Activated T-cell treated with anti-CD3 and anti-CD28 coated beads, Interleukin-2, amount 50 U/mL, for 24 hours (primary cell): ENCODE results near the gene XAGE3.
"Not testable (repeated sequence)": the region's sequence is repeated elsewhere in the genome, so short reads cannot be mapped to it uniquely, and the experiment has no call there.

Experiments
- DNase-seq: peaks from one replicate; pipeline ENCODE4 v3.0.0-alpha.2; 2020
- H3K27ac Mint-ChIP-seq: 2 replicates; pipeline ENCODE4 v1.8.0; 2020; ENCODE audit warnings: mild to moderate bottlenecking, mixed read lengths
- H3K27me3 Mint-ChIP-seq: 2 replicates; pipeline ENCODE4 v1.8.0; 2020; ENCODE audit warnings: mixed read lengths
- H3K36me3 Mint-ChIP-seq: 2 replicates; pipeline ENCODE4 v1.8.0; 2020; ENCODE audit warnings: low read depth, mixed read lengths
- H3K4me1 Mint-ChIP-seq: 2 replicates; pipeline ENCODE4 v1.8.0; 2020; ENCODE audit warnings: low read depth, mixed read lengths
- H3K4me3 Mint-ChIP-seq: 2 replicates; pipeline ENCODE4 v1.8.0; 2020; ENCODE audit warnings: mild to moderate bottlenecking, moderate library complexity, mixed read lengths
- H3K9me3 Mint-ChIP-seq: 2 replicates; pipeline ENCODE4 v1.8.0; 2020; ENCODE audit warnings: mixed read lengths

The XAGE3 gene

GRCh38 chrX:52867610-52868348 lies at the start of gene XAGE3:
TSS of gene XAGE3 (minus strand) at chrX:52868083. CDS start at chrX:52867133, 950 bp downstream.
- Mint-ChIP-seq H3K9me3 (no peaks in the 10 kb centered on the region), H3K27ac (no peak within 1 kb of the TSS), H3K36me3 (no peaks in the 10 kb centered on the region), H3K4me1 (no peaks in the 10 kb centered on the region), H3K4me3 (no peak within 1 kb of the TSS), H3K27me3 (peaks cover 65% of the 10 kb centered on the region)
- DNase-seq, result no peak

GRCh38 chrX:52914704-52915103 lies 46.8 kb upstream of the XAGE3 start:
- not testable (repeated sequence) for H3K4me1 Mint-ChIP-seq, H3K36me3 Mint-ChIP-seq, H3K4me3 Mint-ChIP-seq

GRCh38 chrX:52913681-52914080 lies 45.8 kb upstream of the XAGE3 start:
- H3K4me1 Mint-ChIP-seq, H3K9me3 Mint-ChIP-seq, H3K27ac Mint-ChIP-seq, H3K4me3 Mint-ChIP-seq, DNase-seq, H3K27me3 Mint-ChIP-seq, H3K36me3 Mint-ChIP-seq: not testable (repeated sequence)

More at GRCh38 chrX:52914704-52915103, 46.8 kb upstream of the XAGE3 start:
- H3K27ac Mint-ChIP-seq, DNase-seq, H3K9me3 Mint-ChIP-seq, H3K27me3 Mint-ChIP-seq: not testable (repeated sequence)

GRCh38 chrX:52909313-52909969 lies 41.6 kb upstream of the XAGE3 start:
- not testable (repeated sequence) for H3K27me3 Mint-ChIP-seq, H3K36me3 Mint-ChIP-seq, DNase-seq, H3K4me1 Mint-ChIP-seq, H3K4me3 Mint-ChIP-seq, H3K27ac Mint-ChIP-seq, H3K9me3 Mint-ChIP-seq

GRCh38 chrX:52907900-52908299 lies 40.0 kb upstream of the XAGE3 start:
- not testable (repeated sequence) for DNase-seq, H3K4me3 Mint-ChIP-seq, H3K27ac Mint-ChIP-seq, H3K27me3 Mint-ChIP-seq, H3K4me1 Mint-ChIP-seq, H3K9me3 Mint-ChIP-seq, H3K36me3 Mint-ChIP-seq

- not testable (repeated sequence) for H3K4me1 Mint-ChIP-seq, H3K27ac Mint-ChIP-seq, H3K27me3 Mint-ChIP-seq, H3K36me3 Mint-ChIP-seq, H3K4me3 Mint-ChIP-seq, DNase-seq, H3K9me3 Mint-ChIP-seq
Measured at GRCh38 chrX:52907137-52907536, 39.3 kb upstream of the XAGE3 start.

- not testable (repeated sequence) for H3K36me3 Mint-ChIP-seq, H3K4me3 Mint-ChIP-seq, DNase-seq, H3K27ac Mint-ChIP-seq, H3K27me3 Mint-ChIP-seq, H3K9me3 Mint-ChIP-seq, H3K4me1 Mint-ChIP-seq
Measured at GRCh38 chrX:52906072-52906471, 38.2 kb upstream of the XAGE3 start.

GRCh38 chrX:52905531-52905930 lies 37.6 kb upstream of the XAGE3 start:
- not testable (repeated sequence) for H3K27me3 Mint-ChIP-seq, DNase-seq, H3K36me3 Mint-ChIP-seq, H3K4me3 Mint-ChIP-seq, H3K4me1 Mint-ChIP-seq, H3K9me3 Mint-ChIP-seq, H3K27ac Mint-ChIP-seq

- H3K4me3 Mint-ChIP-seq, H3K9me3 Mint-ChIP-seq, H3K27me3 Mint-ChIP-seq, H3K27ac Mint-ChIP-seq, DNase-seq, H3K36me3 Mint-ChIP-seq, H3K4me1 Mint-ChIP-seq: not testable (repeated sequence)
Measured at GRCh38 chrX:52896855-52897709, 29.2 kb upstream of the XAGE3 start, which contains the start of gene FAM156B. TSS of gene FAM156B (plus strand) at chrX:52897330. CDS start at chrX:52907226, 9,896 bp downstream.

- H3K27ac Mint-ChIP-seq, H3K36me3 Mint-ChIP-seq, H3K4me1 Mint-ChIP-seq, H3K27me3 Mint-ChIP-seq, DNase-seq, H3K9me3 Mint-ChIP-seq, H3K4me3 Mint-ChIP-seq: not testable (repeated sequence)
Measured at GRCh38 chrX:52896438-52896837, 28.6 kb upstream of the XAGE3 start.

- DNase-seq, H3K9me3 Mint-ChIP-seq, H3K36me3 Mint-ChIP-seq, H3K27ac Mint-ChIP-seq, H3K27me3 Mint-ChIP-seq, H3K4me1 Mint-ChIP-seq, H3K4me3 Mint-ChIP-seq: not testable (repeated sequence)
Measured at GRCh38 chrX:52888090-52888489, 20.2 kb upstream of the XAGE3 start.

- H3K9me3 Mint-ChIP-seq, H3K27me3 Mint-ChIP-seq, H3K4me3 Mint-ChIP-seq, H3K36me3 Mint-ChIP-seq, DNase-seq, H3K4me1 Mint-ChIP-seq, H3K27ac Mint-ChIP-seq: not testable (repeated sequence)
Measured at GRCh38 chrX:52887459-52887858, 19.6 kb upstream of the XAGE3 start.

- H3K9me3 Mint-ChIP-seq, result not testable (repeated sequence)
Measured at GRCh38 chrX:52876386-52876785, 8.5 kb upstream of the XAGE3 start.

GRCh38 chrX:52875436-52875835 lies 7.6 kb upstream of the XAGE3 start:
- H3K27ac Mint-ChIP-seq, result not testable (repeated sequence)
- H3K27me3 Mint-ChIP-seq, result peaks cover 78% of the 10 kb centered on the region

More at GRCh38 chrX:52876386-52876785, 8.5 kb upstream of the XAGE3 start:
- peaks cover 74% of the 10 kb centered on the region for H3K27me3 Mint-ChIP-seq
- not testable (repeated sequence) for H3K4me1 Mint-ChIP-seq, H3K27ac Mint-ChIP-seq, H3K4me3 Mint-ChIP-seq, H3K36me3 Mint-ChIP-seq, DNase-seq

GRCh38 chrX:52874661-52875060 lies 6.8 kb upstream of the XAGE3 start:
- Mint-ChIP-seq H3K4me3 (no peak overlapping the region), H3K27ac (no peak overlapping the region), H3K9me3 (no peaks in the 10 kb centered on the region), H3K4me1 (no peaks in the 10 kb centered on the region), H3K27me3 (peaks cover 78% of the 10 kb centered on the region), H3K36me3 (no peaks in the 10 kb centered on the region)
- DNase-seq, result no peak

More at GRCh38 chrX:52875436-52875835, 7.6 kb upstream of the XAGE3 start:
- H3K4me3 Mint-ChIP-seq, H3K9me3 Mint-ChIP-seq, H3K4me1 Mint-ChIP-seq, H3K36me3 Mint-ChIP-seq, DNase-seq: not testable (repeated sequence)
